GM19467 (cell line): ENCODE data around the gene COTL1.

Experiments
- ATAC-seq: cut with Tn5 transposase; IDR thresholded peaks from one replicate; pipeline ENCODE4 v1.9.1; 2021; ENCODE audit warnings: mild to moderate bottlenecking, moderate library complexity; ENCODE audit not compliant: unreplicated experiment

COTL1 gene

DNA sequence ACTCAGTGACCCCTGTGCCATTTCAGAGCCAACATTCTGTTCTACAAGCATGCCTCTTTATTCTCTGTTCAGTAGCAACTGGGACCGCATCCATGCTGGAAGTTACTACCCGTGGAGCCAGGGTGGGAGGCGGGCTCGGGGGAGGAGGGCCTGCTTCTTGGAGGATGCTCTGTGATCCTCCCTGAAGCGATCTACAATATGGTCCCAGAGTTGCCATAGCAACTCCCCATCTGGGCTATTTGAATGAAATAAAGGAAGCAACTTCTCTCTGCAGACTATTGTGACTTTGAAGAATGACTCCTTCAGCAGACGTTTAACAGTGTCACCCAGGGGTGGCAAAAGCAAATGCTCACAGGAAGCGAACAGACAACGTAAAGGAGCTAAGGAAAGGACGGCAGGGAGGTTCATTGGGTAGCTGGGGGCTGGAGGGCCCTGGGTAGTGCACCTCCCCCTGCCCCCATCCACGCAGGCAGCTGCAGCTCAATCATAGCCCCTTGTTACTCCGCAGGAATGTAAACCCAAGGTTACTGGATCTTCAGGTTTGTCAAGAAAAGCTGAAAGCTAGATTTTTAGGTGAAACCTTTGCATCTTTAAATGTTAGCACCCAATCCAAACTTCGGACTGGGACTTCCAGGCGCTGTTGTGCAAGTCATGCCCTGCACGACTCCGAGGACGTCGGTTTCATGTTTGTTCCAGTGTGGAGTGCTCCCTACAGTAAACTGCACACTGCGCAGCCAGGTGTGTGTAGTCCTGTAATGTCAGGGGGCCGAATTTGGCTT is 62.3 kb downstream of the COTL1 start:
- no peak for ATAC-seq

- ATAC-seq, result no peak
These were observed 63.1 kb downstream of the COTL1 start for GRCh38 chr16:84554627-84555328.

- no peak for ATAC-seq
These were observed 63.9 kb downstream of the COTL1 start for GRCh38 chr16:84553873-84554399.

DNA sequence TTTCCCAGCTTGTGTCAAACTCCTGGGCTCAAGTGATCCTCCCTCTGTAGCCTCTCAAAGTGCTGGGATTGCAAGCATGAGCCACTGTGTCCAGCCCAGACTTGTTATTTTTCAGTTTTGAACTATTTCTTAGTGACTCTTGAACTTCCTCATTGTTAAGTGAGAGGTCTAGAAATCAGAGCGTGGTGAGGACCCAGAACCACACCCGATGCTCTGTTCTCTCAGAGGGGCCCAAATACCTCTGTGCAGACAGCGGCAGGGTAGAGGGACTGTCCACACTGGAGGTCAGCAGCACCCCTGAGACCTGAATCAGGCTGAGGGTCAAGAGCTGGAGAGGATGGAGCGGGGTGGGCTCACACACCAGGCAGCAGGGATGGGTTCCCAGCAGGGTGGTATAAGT is 65.7 kb downstream of the COTL1 start:
- no peak for ATAC-seq

DNA sequence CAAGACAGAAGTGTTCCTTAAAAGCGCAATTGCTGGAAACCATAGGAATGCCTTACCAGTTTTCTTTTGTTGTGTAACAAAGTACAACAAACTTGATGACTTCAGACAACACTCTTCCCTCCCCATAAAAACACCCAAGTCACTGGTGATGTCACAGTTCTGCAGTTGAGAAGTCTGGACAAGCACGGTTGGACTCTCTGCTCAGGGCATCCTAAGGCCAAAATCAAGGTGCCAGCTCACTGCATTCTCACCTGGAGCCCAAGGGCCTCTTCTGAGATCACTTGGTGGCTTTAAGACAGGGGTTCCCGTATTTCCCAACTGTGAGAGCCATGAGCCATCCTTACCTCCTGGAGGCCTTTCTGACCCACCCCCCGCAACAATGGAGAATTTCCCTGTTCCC is 67.8 kb downstream of the COTL1 start:
- no peak for ATAC-seq

- no peak for ATAC-seq
These were observed 68.7 kb downstream of the COTL1 start for GRCh38 chr16:84548971-84549844.

GRCh38 chr16:84548508-84548907 is 69.4 kb downstream of the COTL1 start:
- no peak for ATAC-seq

- ATAC-seq, result no peak
These were observed 70.3 kb downstream of the COTL1 start for GRCh38 chr16:84547546-84548061.

GRCh38 chr16:84546669-84547545 is 71.0 kb downstream of the COTL1 start:
- no peak for ATAC-seq

- no peak for ATAC-seq
These were observed 72.7 kb downstream of the COTL1 start for GRCh38 chr16:84545114-84545737.

DNA sequence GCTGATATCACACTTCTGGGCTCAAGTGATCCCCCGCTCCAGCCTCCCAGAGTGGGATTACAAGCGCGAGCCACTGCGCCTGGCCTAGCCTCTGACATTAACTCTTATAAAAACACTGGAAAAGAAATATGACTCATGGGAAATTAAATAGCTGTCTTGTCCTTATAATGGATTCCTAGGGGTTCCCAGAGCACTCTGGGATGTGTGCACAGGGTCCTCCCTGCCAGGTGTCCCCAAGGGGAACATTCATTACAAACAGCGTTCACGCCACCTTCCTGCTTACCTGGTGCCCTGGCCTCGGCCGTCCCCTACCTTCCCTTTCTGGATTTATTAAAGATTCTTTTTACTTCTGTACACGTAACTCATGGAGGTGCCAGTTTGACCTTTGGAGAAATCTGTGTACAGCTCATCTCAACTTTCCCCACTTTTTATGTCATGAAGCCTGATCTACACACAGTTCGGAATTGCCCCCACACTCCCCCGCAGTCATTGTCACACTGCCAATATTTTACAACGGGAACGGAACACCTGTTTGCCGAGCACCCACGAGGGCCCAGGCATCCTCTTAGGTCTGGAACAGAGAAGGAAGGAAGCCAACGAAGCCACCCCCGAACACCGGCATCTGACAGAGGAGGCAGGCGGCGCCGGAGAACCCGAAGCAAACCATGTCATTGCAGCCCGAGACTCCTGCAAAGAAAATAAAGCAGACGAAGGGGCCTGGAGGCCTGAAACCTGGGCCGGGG is 73.7 kb downstream of the COTL1 start:
- no peak for ATAC-seq

DNA sequence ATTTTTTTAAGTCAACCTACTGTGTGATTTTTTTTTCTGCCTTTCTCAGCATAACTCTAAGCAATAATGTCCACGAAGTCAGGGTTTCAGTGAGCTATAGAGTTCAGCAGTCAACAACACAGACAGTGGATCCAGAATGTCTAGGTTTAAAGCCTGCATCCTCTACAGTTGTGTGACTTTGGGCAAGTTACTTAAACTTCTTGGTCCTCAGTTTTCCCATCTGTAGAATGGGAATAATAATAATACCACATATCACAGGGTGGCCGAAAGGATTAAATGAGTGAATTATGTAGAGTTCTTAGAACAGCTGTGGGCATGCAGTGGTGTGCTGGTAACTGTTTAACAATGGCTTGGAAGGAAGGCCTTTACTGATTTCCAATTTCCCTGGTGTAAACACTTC is 74.6 kb downstream of the COTL1 start:
- no peak for ATAC-seq

- ATAC-seq, result no peak
These were observed 75.7 kb downstream of the COTL1 start for GRCh38 chr16:84541999-84542817.

- no peak for ATAC-seq
These were observed 77.7 kb downstream of the COTL1 start for GRCh38 chr16:84540194-84540593.

DNA sequence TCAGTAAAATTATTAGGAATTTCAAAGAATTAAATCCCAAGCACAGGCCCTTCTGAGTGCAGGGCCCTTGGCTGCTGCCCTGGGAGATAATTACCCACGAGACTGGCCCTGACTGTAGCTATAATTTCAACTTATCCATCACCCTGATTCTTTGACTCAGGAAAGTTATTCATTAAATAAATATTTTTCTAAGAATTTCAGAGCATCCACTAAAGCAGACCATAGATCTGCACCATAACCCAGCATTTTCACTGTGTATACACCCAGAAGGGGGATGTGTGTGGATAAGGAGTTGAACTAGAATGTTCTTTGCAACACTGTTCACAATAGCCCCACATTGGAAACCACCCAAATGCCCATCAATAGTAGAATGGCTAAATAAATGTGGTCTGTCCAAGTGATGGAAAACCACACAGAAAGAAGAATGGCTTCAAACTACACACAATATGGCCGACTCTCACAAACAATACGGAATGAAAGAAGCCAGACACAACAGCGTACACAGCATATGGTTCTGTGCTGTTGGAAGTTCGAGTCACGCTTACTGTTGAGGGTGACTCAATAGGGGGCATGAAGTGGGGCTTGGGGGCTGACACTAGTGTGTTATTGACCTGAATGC is 79.5 kb downstream of the COTL1 start:
- no peak for ATAC-seq

- no peak for ATAC-seq
These were observed 80.3 kb downstream of the COTL1 start for GRCh38 chr16:84537491-84538151.

DNA sequence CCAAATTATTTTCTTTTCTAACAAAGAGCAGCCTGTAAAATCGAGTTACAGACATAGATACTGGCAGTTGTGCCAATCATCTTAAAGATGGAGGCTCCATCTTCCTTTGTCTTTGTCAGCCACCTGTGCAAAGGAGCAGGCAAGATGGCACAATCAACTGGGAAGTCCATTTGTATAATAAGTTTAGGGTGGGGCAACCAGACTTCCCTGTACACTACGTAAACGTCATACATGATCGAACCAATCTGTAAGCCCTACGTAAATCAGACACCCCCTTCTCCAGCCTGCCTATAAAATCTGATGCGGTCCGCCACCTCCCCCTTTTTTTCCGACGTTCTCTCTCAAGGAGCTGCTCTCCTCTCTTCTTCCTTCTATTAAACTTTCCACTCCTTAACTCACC is 82.0 kb downstream of the COTL1 start:
- ATAC-seq, result no peak
